NCI-H526 (cell line): ENCODE results near the gene AXL.

ENCODE experiments used
- DNase-seq, 2 experiments: peaks; one replicate each; lab custom pipeline; 2025; lab: John Stamatoyannopoulos, UW

AXL gene

DNA sequence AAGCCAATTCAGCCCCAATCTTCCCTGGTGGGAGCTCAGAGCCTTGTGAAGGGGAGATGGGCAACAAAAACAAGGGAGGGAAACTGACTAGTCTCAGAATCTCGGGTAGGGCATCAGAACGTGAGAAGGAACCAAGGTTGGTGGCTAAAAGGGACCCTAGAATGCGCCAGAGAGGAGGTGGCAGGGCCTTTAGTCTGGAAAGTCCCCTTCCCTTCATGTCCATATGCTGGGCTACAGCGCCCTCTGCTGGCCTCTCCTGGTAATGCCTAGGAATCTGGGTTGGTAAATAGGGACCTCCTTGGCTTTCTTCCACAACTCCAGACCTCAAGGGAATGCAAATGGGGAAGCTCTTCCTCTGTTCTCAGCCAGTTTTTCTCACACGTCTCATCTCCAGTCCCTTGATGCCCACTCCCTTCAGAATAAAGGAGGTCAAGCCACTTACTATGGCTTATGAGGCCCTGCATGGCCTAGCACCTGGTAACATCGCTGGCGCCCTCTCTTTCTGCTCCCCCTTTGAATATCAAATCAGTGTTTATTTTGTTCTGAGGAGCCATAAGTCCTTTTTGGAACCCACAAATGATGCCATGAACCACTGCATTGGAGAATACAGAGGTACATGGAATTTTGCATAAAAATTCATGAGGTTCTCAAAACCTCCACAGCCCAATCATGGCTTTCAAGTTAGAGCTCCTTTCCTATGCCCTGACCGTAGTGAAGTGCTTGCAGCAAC lies 89.6 kb downstream of the AXL start:
- DNase-seq = peak; percentile 73 to 93

- DNase-seq = peak in 1 of 2 experiments; percentile 43
Measured at GRCh38 chr19:41309180-41310032, 90.4 kb downstream of the AXL start.

DNA sequence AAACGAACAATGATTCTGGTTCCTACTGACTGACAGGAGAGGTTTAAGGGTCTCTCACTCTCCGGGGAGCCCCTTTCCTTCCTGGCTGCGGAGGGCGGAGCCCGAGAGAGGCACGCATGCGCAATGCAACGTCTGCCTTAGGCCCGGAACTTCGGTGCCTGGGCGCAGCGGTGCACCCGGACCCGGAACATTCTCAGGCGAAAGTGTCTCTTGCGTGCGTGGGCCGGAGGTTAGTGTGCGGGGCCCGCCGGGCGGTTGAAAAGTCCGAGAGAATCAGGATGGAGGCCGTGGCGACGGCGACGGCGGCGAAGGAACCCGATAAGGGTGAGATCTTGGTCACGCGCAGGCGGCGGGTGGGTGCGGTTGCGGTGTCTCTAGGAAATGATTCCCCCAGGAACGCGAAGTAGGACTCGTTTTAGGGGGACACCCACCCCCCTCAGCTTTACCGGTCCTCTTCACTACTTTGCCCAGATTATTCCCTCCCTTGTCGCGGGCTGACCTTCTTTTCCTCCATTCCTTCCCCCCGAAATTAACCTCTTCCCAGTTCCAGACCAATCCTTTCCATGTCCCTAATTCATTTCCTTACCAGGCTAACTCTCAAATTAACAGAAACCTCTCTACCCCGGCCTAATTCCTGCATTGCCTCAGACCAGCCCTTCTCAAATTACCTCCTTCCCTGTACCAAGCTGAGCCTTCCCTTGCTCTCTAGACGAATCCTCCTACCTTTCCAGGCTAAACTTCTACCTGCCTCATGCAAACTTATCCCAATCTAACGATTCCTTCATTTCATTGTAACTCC lies 91.2 kb downstream of the AXL start, which contains the start of gene CCDC97:
Gene CCDC97 (plus strand): TSS at position 140 of the 799 bp plus-strand sequence. CDS start 139 bp downstream, at position 279.
- peak; percentile 72 to 93 for DNase-seq

DNA sequence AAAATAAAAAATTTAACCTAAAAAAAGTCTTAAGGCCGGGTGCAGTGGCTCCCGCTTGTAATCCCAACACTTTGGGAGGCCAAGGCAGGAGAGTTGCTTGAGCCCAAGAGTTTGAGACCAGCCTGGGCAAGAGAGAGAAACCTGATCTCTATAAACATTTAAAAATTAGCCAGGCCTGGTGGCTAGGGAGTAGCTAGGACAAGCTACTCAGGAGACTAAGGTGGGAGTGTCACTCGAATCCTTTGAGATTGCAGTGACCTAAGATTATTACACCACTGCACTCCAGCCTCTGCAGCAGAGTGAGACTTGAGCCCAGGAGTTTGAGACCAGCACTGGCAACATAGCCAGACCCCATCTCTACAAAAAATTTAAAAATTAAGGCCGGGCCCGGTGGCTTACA lies 92.0 kb downstream of the AXL start:
- DNase-seq = no peak
